HFF-Myc (cell line): ENCODE results near the gene MYO16.
"Not testable (repeated sequence)": the region's sequence is repeated elsewhere in the genome, so short reads cannot be mapped to it uniquely, and the experiment has no call there.

Source experiments
- DNase-seq: peaks from one replicate; pipeline ENCODE4 v3.0.0-alpha.2; 2011; ENCODE audit warnings: low read depth; ENCODE audit errors: extremely low read depth
- H3K4me3 ChIP-seq: replicated peaks from 2 replicates; pipeline ENCODE4 v1.5.1; 2011; ENCODE audit warnings: low read depth, mild to moderate bottlenecking, control low read depth, low read length
- CTCF ChIP-seq: IDR thresholded peaks from 2 replicates; pipeline ENCODE4 v1.5.1; 2012; ENCODE audit warnings: mild to moderate bottlenecking, low read depth, low read length, control low read depth; ENCODE audit errors: missing control alignments

The MYO16 gene

GRCh38 chr13:109074436-109074835 lies 445.0 kb downstream of the MYO16 start:
- no peak for TF ChIP-seq CTCF
- DNase-seq = no peak
- no peak overlapping the region for H3K4me3 ChIP-seq

GRCh38 chr13:109074853-109075252 lies 445.4 kb downstream of the MYO16 start:
- no peak overlapping the region for H3K4me3 ChIP-seq
- TF ChIP-seq CTCF = no peak
- no peak for DNase-seq

GRCh38 chr13:109087916-109088623 lies 458.7 kb downstream of the MYO16 start:
- no peak for DNase-seq
- TF ChIP-seq CTCF = no peak
- H3K4me3 ChIP-seq = no peak overlapping the region

GRCh38 chr13:109088624-109088917 lies 459.2 kb downstream of the MYO16 start:
- DNase-seq = no peak

GRCh38 chr13:109090796-109091195 lies 461.4 kb downstream of the MYO16 start:
- no peak overlapping the region for H3K4me3 ChIP-seq
- no peak for TF ChIP-seq CTCF
- no peak for DNase-seq

More at GRCh38 chr13:109088624-109088917, 459.2 kb downstream of the MYO16 start:
- TF ChIP-seq CTCF = no peak
- H3K4me3 ChIP-seq = no peak overlapping the region

- DNase-seq = no peak
- no peak overlapping the region for H3K4me3 ChIP-seq
- no peak for TF ChIP-seq CTCF
Measured at GRCh38 chr13:109091249-109091648, 461.8 kb downstream of the MYO16 start.

GRCh38 chr13:109092186-109092585 lies 462.8 kb downstream of the MYO16 start:
- H3K4me3 ChIP-seq, DNase-seq: not testable (repeated sequence)
